Panc1 (cell line): Measurements from ENCODE around the gene EPHB1. TPM values are rescaled to one million over a fixed set of nuclear protein-coding genes. Genes with fewer than 3 reads are reported as not detected.

Source experiments
- ATAC-seq: fragments of 200-7000 bp; cut with Tn5 transposase; 2 replicates; pipeline ENCODE4 v1.9.1; 2020; ENCODE audit warnings: mild to moderate bottlenecking, moderate library complexity
- BruUV-seq: library from RNA; stranded (reverse); fragments of 400-500 nt; replicated peaks from 2 replicates; lab custom pipeline; 2021; lab: Mats Ljungman, UMichigan
- CTCF ChIA-PET: fragments of 300-600 bp; sonication (Branson Sonifier 250); formaldehyde crosslinking; loops from one replicate; lab custom pipeline; 2022; ENCODE audit warnings: antibody characterized with exemption; lab: Charles Lee
- POLR2A ChIA-PET: fragments of 300-600 bp; sonication (Branson Sonifier 250); formaldehyde crosslinking; loops from one replicate; lab custom pipeline; 2022; ENCODE audit warnings: antibody characterized with exemption; lab: Charles Lee
- DNase-seq: peaks from one replicate; pipeline ENCODE4 v3.0.0-alpha.2; 2010; ENCODE audit warnings: low read depth, low spot score
- H3K27ac ChIP-seq: 2 replicates; pipeline ENCODE4 v1.5.1; 2011; ENCODE audit warnings: mild to moderate bottlenecking, low read length, inconsistent platforms
- H3K27me3 ChIP-seq: fragments of 200-500 bp; sonication (Bioruptor generic); 2 replicates; pipeline ENCODE4 v1.6.0; 2014; ENCODE audit warnings: low read length, inconsistent platforms; ENCODE audit not compliant: control insufficient read depth, insufficient read depth
- H3K36me3 ChIP-seq: fragments of 200-500 bp; sonication (Bioruptor generic); 2 replicates; pipeline ENCODE4 v1.5.1; 2014; ENCODE audit warnings: inconsistent platforms, mild to moderate bottlenecking, low read length, moderate library complexity; ENCODE audit not compliant: control insufficient read depth, insufficient read depth
- H3K4me1 ChIP-seq: 2 replicates; pipeline ENCODE4 v1.5.1; 2011; ENCODE audit warnings: inconsistent platforms, mild to moderate bottlenecking, low read length, moderate library complexity; ENCODE audit not compliant: control insufficient read depth, insufficient read depth
- H3K4me3 ChIP-seq, 2 experiments: 2 replicates each; pipeline ENCODE4 v1.5.1; 2011 to 2012; ENCODE audit warnings: low read depth in 2 of 2, low read length in 2 of 2, mild to moderate bottlenecking in 2 of 2, inconsistent platforms in 1 of 2, moderate library complexity in 1 of 2
- H3K9me3 ChIP-seq: fragments of 200-500 bp; sonication (Bioruptor generic); 2 replicates; pipeline ENCODE4 v1.5.1; 2014; ENCODE audit warnings: low read depth, mild to moderate bottlenecking, inconsistent platforms, low read length, moderate library complexity; ENCODE audit not compliant: control insufficient read depth, insufficient read depth
- POLR2AphosphoS5 ChIP-seq: IDR thresholded peaks from 2 replicates; pipeline ENCODE4 v1.6.1; 2012; ENCODE audit warnings: mild to moderate bottlenecking, low read depth, low read length, moderate library complexity
- REST ChIP-seq, 2 experiments: IDR thresholded peaks; 2 replicates each; pipeline ENCODE4 v1.6.1; 2011 to 2012; ENCODE audit warnings: low read depth in 2 of 2, control low read depth in 1 of 2, low read length in 1 of 2, mild to moderate bottlenecking in 1 of 2, moderate library complexity in 1 of 2; ENCODE audit not compliant: insufficient read depth in 1 of 2
- SIN3A ChIP-seq: IDR thresholded peaks from 2 replicates; pipeline ENCODE4 v1.6.1; 2012; ENCODE audit warnings: low read depth, mild to moderate bottlenecking, low read length, moderate library complexity, borderline replicate concordance; ENCODE audit not compliant: insufficient read depth
- TCF7L2 ChIP-seq: IDR thresholded peaks from 2 replicates; pipeline ENCODE4 v1.6.1; 2011; ENCODE audit warnings: mild to moderate bottlenecking, low read depth, low read length, inconsistent platforms
- in situ Hi-C: cut with HindIII; loops from 2 replicates; pipeline ENCODE4 v1.10.0; 2016; ENCODE audit warnings: low sequenced_read_pairs, low pct_unique_long_range_greater_than_20kb
- intact Hi-C: fragments of 100-400 bp; cut with micrococcal nuclease; formaldehyde crosslinking; loops from one replicate; pipeline ENCODE4 v1.10.0; 2022; ENCODE audit not compliant: unreplicated experiment
- total RNA-seq: library from RNA; stranded (reverse); gene quantifications from one replicate; pipeline ENCODE4 v1.2.1, GENCODE V29; 2021; ENCODE audit not compliant: unreplicated experiment
- TF ChIP-seq, protein P1 (sequence below): fragments of 450-650 bp; IDR thresholded peaks from 2 replicates; pipeline ENCODE4 v1.5.1; 2017; ENCODE audit warnings: mild to moderate bottlenecking

EPHB1 gene
- total RNA-seq, 1 experiment from 2014 or later: 0.46 TPM

- ChIA-PET CTCF (no interaction called here), POLR2A (interaction anchor here (0.6 kb wide), 1 partner anchor 498 kb away, joined by 5 read pairs; no protein-coding TSS in a partner anchor)
- Histone ChIP-seq H3K4me1 (no peaks in the 10 kb centered on the region; the same call in 1 of the 2 replicates), H3K27me3 (peaks cover 28% of the 10 kb centered on the region; the same call in 1 of the 2 replicates), H3K4me3 (no peak overlapping the region), H3K27ac (no peak overlapping the region), H3K9me3 (no peaks in the 10 kb centered on the region), H3K36me3 (no peaks in the 10 kb centered on the region)
- no TSS peak for BruUV-seq
- intact Hi-C loops (loop anchor here (10.0 kb wide), 1 partner anchor 425 kb away; no protein-coding TSS in a partner anchor), in situ Hi-C loops (no loop called here)
- TF ChIP-seq TCF7L2 (no peak), REST (IDR thresholded peaks at IDR 0.05; ENCODE audit: insufficient read depth in 1 of 2, low read depth in 2 of 2, low read length in 1 of 2) (no peak), SIN3A (no peak), POLR2AphosphoS5 (no peak)
- TF ChIP-seq, protein P1, sequence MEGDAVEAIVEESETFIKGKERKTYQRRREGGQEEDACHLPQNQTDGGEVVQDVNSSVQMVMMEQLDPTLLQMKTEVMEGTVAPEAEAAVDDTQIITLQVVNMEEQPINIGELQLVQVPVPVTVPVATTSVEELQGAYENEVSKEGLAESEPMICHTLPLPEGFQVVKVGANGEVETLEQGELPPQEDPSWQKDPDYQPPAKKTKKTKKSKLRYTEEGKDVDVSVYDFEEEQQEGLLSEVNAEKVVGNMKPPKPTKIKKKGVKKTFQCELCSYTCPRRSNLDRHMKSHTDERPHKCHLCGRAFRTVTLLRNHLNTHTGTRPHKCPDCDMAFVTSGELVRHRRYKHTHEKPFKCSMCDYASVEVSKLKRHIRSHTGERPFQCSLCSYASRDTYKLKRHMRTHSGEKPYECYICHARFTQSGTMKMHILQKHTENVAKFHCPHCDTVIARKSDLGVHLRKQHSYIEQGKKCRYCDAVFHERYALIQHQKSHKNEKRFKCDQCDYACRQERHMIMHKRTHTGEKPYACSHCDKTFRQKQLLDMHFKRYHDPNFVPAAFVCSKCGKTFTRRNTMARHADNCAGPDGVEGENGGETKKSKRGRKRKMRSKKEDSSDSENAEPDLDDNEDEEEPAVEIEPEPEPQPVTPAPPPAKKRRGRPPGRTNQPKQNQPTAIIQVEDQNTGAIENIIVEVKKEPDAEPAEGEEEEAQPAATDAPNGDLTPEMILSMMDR: no peak
- no peak for DNase-seq
- ATAC-seq: no peak
Measured at GRCh38 chr3:134799393-134799792, 4.3 kb downstream of the EPHB1 start.

GRCh38 chr3:134801204-134801958 is 6.3 kb downstream of the EPHB1 start:
- ATAC-seq (no peak), DNase-seq (no peak)
- Histone ChIP-seq H3K36me3 (no peaks in the 10 kb centered on the region), H3K27ac (no peak overlapping the region), H3K27me3 (peaks cover 26% of the 10 kb centered on the region; the same call in 1 of the 2 replicates), H3K4me1 (no peaks in the 10 kb centered on the region; the same call in 1 of the 2 replicates), H3K9me3 (no peaks in the 10 kb centered on the region), H3K4me3 (no peak overlapping the region)
- in situ Hi-C loops (no loop called here), intact Hi-C loops (no loop called here)
- ChIA-PET POLR2A (no interaction called here), CTCF (no interaction called here)
- no peak for TF ChIP-seq POLR2AphosphoS5
- no peak for TF ChIP-seq REST (IDR thresholded peaks at IDR 0.05; ENCODE audit: insufficient read depth in 1 of 2, low read depth in 2 of 2, low read length in 1 of 2)
- TF ChIP-seq, protein P1: no peak
- no peak for TF ChIP-seq SIN3A
- no peak for TF ChIP-seq TCF7L2
- no TSS peak for BruUV-seq
